ENCODE results near the gene SRXN1.

Gene SRXN1

GRCh38 chr20:645318-646106 is 7.5 kb downstream of the SRXN1 start:
- CTCF ChIA-PET = interaction anchor here (0.5 to 4.1 kb wide), 66 partner anchors 9 to 1629 kb away, joined by 3 to 130 read pairs (median 4); partner anchors contain the start of genes CSNK2A1, TCF15 and TRIB3
- H3K4me3 ChIP-seq (ENCODE audit: low read depth, low read length) = no peak overlapping the region
- peaks cover 5 to 38% of the 10 kb centered on the region in 2 experiments; a peak in 2 of 3 replicates for H3K36me3 ChIP-seq (ENCODE audit: control insufficient read depth in 2 of 2, insufficient read depth in 1 of 2, low read length in 2 of 2)
- H3K9me3 ChIP-seq (ENCODE audit: control insufficient read depth, insufficient read depth, low read depth, low read length) = no peaks in the 10 kb centered on the region
- POLR2A ChIA-PET = interaction anchor here (0.7 to 1.4 kb wide), 5 partner anchors 42 to 102 kb away, joined by 3 to 6 read pairs (median 3); partner anchors contain the start of gene CSNK2A1
- H3K4me1 ChIP-seq (ENCODE audit: control insufficient read depth, insufficient read depth, low read length) = no peaks in the 10 kb centered on the region
- no peak overlapping the region for H3K27ac ChIP-seq (ENCODE audit: extremely low read depth, low read depth, low read length)
- peak; percentile 40; the same call in 1 of the 2 replicates for TF ChIP-seq EGR2 (tag by site-specific recombination; IDR thresholded peaks at IDR 0.05; ENCODE audit: low read depth)
- no peak for TF ChIP-seq ZNF24 (tag by site-specific recombination; IDR thresholded peaks at IDR 0.05)
- no peak for TF ChIP-seq ZNF341 (tag by site-specific recombination; IDR thresholded peaks at IDR 0.05; ENCODE audit: low read depth)
- no peak for TF ChIP-seq SCRT1 (tag by site-specific recombination; IDR thresholded peaks at IDR 0.05; ENCODE audit: borderline replicate concordance)
- no peak for TF ChIP-seq ZNF19 (tag by site-specific recombination; IDR thresholded peaks at IDR 0.05; ENCODE audit: low read depth)
- no peak for TF ChIP-seq ZFP37 (tag by site-specific recombination; IDR thresholded peaks at IDR 0.05)
- no peak for TF ChIP-seq ZNF366 (tag by site-specific recombination; conservative IDR thresholded peaks at IDR 0.05)
- TF ChIP-seq ZNF2 (tag by site-specific recombination; IDR thresholded peaks at IDR 0.05) = peak; percentile 75
- no peak; the same call in 1 of the 2 replicates for TF ChIP-seq ZSCAN30 (tag by site-specific recombination; IDR thresholded peaks at IDR 0.05)
- TF ChIP-seq ZNF274 (IDR thresholded peaks at IDR 0.05; ENCODE audit: low read length) = no peak
- TF ChIP-seq ZNF274 (tag by site-specific recombination; IDR thresholded peaks at IDR 0.05; ENCODE audit: borderline replicate concordance) = no peak
- TF ChIP-seq ZNF768 (tag by site-specific recombination; IDR thresholded peaks at IDR 0.05) = no peak
- no peak for TF ChIP-seq ZNF560 (tag by site-specific recombination; IDR thresholded peaks at IDR 0.05; ENCODE audit: borderline replicate concordance)
- TF ChIP-seq, protein P1, sequence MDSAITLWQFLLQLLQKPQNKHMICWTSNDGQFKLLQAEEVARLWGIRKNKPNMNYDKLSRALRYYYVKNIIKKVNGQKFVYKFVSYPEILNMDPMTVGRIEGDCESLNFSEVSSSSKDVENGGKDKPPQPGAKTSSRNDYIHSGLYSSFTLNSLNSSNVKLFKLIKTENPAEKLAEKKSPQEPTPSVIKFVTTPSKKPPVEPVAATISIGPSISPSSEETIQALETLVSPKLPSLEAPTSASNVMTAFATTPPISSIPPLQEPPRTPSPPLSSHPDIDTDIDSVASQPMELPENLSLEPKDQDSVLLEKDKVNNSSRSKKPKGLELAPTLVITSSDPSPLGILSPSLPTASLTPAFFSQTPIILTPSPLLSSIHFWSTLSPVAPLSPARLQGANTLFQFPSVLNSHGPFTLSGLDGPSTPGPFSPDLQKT (IDR thresholded peaks at IDR 0.05; ENCODE audit: borderline replicate concordance, low read depth, low read length) = peak; percentile 77
- TF ChIP-seq ZNF416 (tag by site-specific recombination; IDR thresholded peaks at IDR 0.05) = no peak
- no peak for TF ChIP-seq ATF2 (tag by site-specific recombination; IDR thresholded peaks at IDR 0.05; ENCODE audit: low read depth)
- TF ChIP-seq, protein P2, sequence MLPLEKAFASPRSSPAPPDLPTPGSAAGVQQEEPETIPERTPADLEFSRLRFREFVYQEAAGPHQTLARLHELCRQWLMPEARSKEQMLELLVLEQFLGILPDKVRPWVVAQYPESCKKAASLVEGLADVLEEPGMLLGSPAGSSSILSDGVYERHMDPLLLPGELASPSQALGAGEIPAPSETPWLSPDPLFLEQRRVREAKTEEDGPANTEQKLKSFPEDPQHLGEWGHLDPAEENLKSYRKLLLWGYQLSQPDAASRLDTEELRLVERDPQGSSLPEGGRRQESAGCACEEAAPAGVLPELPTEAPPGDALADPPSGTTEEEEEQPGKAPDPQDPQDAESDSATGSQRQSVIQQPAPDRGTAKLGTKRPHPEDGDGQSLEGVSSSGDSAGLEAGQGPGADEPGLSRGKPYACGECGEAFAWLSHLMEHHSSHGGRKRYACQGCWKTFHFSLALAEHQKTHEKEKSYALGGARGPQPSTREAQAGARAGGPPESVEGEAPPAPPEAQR (tag by site-specific recombination; IDR thresholded peaks at IDR 0.05) = no peak
- TF ChIP-seq ZNF398 (tag by site-specific recombination; IDR thresholded peaks at IDR 0.05) = no peak
- no peak for TF ChIP-seq ZNF394 (tag by site-specific recombination; IDR thresholded peaks at IDR 0.05; ENCODE audit: borderline replicate concordance)
- no peak for TF ChIP-seq ZBTB6 (tag by site-specific recombination; IDR thresholded peaks at IDR 0.05)
- no peak for TF ChIP-seq BCL11A (tag by site-specific recombination; IDR thresholded peaks at IDR 0.05; ENCODE audit: low read depth)
- TF ChIP-seq ZNF645 (tag by site-specific recombination; IDR thresholded peaks at IDR 0.05) = no peak
- no peak for TF ChIP-seq ZFP69B (tag by site-specific recombination; IDR thresholded peaks at IDR 0.05)
- TF ChIP-seq ZNF549 (tag by site-specific recombination; IDR thresholded peaks at IDR 0.05) = no peak
- no peak for TF ChIP-seq HOXA7 (CRISPR knock-in tag; IDR thresholded peaks at IDR 0.05; ENCODE audit: borderline replicate concordance)
- TF ChIP-seq KLF7 (tag by site-specific recombination; IDR thresholded peaks at IDR 0.05; ENCODE audit: borderline replicate concordance) = no peak

Measured in HEK293 (cell line).